HG03571 (cell line): ENCODE results near the gene TIGIT.

Experiments
- ATAC-seq: cut with Tn5 transposase; IDR thresholded peaks from one replicate; pipeline ENCODE4 v1.9.1; 2021; ENCODE audit not compliant: unreplicated experiment

Gene TIGIT

DNA sequence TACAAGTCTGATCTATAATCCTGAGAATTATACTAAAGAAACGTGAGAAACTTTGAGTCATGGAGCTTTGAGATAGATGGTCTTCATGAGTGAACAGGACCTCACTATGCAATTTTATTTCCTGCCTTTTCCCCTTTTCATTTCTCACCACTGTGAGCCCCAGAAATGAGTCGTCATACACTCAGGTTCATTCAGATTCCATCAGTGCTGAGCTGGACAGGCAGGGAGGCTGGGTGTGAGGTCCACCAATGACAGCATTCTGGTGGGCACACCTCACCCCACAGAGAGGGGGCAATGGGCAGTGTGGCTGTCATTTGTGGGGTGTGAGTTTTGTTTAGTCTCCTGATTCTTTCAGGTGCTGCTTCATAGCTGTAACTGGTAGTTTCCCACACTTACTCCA is 16.9 kb downstream of the TIGIT start:
- ATAC-seq = no peak

DNA sequence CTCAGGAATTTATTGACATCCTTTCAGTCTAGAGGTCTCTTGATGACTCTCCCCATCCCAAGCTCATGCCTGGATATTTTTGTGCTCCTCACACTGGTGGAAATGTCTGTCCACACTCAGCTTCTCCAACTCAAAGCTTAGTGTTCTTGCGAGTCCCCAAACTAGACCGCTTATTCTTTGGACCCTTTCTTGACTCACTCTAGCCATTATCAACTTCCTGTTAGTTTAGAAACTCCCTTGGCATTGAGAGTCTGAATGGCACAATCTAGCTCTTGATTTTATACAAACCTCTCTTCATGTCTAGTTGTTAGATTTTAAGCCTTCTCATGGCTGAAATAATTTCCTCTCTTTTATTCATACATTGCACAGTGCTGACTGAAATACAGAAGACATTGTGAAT is 19.6 kb downstream of the TIGIT start:
- no peak for ATAC-seq

DNA sequence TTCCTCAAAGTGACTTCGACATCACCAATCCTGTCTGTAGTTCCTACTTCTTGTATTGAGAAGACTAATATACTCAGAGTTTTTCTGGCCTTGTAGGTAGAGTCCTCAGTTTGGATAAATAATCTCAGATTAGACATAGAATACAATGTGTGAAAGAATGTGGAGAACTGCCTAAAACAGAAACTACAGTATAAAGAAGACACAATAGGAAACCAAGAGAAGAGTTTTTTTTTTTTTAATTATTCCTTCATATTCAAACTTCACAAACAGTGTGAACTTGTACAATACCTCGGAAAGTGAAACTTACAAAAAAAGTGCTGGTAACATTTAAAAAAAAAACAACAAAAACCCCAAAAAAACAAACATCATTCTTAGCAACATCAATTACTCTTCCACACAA is 20.5 kb downstream of the TIGIT start:
- ATAC-seq = no peak

- no peak for ATAC-seq
Observed at GRCh38 chr3:114318295-114318694, 24.5 kb downstream of the TIGIT start.

DNA sequence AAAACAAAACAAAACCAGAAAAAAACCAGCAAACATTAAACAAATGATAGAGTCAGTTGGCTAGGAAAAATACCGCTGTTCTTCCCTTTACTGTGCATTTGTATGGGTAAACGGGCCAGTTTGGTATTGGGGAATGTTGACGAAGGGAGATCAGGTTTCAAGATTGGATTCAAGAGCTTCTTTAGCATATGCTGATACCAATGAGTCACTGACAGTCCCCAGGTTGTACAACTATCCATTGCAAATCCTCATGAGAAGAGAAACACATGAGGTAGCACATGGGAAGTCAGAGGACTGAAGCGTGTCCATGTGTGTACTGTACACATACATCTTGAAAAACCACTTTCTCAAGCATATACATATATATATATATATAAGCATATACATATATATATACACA is 25.6 kb downstream of the TIGIT start:
- no peak for ATAC-seq

- ATAC-seq = no peak
Observed at GRCh38 chr3:114320246-114320645, 26.4 kb downstream of the TIGIT start.

- peak; percentile 71 for ATAC-seq
Observed at GRCh38 chr3:114323546-114324254, 29.9 kb downstream of the TIGIT start.

DNA sequence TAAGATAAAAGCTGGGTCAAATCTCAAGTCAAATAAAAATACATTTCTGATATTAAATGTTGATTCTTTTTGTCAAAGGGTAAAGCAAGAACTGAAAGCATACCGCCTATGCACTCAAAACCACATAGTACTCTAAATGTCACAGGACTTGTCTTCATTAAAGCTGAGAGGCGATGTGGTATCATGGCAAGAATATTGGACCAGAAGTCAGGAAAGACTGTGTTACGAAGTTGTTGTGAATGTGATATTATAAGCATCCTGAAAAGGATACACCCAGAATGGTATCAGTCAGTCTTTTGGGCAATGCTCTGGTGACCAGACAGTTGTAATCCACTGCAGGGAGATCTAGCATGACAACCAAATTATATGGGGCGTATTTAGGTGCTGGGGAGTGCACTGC is 33.8 kb downstream of the TIGIT start:
- no peak for ATAC-seq

DNA sequence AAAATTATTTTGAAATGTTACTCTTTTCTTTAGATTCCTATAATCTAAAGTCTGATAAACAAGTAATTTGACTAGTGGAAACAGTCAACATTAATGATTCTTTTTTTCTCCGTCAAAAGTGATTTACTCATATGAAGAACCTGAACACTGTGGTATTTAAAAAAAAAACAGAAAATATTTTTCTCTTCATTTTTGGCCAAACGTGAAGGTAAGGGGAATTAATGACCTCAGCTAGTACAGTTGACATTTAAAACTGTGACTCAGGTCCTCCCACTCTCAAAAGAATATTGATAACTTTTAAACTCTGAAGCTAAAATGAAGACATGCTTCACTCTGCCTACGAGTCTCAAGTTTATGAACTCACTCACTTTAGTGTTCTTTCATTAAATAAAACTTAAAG is 34.5 kb downstream of the TIGIT start:
- no peak for ATAC-seq

- no peak for ATAC-seq
Observed at GRCh38 chr3:114329823-114330222, 36.0 kb downstream of the TIGIT start.

- ATAC-seq = no peak
Observed at GRCh38 chr3:114331007-114331406, 37.2 kb downstream of the TIGIT start.

DNA sequence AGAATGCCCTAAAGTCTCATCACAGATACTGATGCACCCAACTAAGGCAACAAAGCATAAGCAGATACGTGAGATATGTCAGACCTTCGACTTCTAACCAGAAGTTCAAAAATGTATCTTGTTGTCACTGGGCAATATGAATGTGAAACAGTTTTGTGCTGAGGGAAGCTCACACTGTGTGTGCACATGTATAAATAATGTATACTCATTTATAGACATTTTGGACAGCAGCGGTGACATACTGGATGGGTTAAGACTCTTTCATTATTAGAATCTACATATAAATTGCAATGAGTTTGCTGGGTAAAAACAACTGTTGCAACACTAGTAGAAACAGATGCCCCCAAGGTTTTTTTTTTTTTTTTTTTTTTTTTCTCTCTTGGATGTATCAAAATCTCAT is 37.9 kb downstream of the TIGIT start:
- ATAC-seq = no peak

DNA sequence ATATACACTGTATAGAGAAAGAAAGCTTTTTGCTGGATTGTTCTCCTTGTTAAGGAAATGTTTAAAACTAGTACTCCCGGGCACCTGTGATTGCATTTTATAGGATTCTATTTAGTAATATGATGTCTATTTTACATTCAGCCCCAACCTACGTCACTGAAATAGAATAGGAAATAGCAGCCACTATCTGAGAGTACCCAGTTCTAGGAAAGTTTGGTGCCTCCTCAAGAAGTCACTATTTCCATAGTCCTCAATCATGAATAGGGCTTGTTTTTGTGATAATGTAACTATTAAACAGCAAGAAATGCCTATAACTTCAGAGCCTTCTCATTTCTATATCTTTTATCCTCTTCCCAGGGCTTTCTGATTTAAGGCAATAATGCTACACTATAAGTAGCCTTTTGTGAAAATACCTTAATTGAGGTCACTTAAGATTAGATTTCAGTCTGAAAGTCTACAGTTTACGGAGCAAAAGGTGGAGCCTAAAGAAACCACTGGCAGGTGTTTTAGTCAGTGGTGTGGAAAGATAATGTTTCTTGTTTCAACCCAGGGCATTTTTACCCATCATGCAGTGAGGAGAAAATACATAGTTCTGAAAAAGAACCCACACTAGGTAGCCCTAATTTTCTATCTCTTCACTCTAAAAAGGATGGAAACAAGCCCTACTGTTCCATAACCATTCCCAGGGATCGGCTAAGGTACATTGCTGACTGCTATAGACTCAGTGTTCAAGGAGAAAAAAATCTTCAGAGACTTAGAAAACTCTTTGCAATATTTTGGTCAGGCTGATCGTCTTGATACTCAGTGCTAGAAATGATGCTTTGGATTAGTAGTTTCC is 38.7 kb downstream of the TIGIT start:
- no peak for ATAC-seq

- ATAC-seq = no peak
Observed at GRCh38 chr3:114333180-114333922, 39.5 kb downstream of the TIGIT start.

- no peak for ATAC-seq
Observed at GRCh38 chr3:114333923-114334240, 40.1 kb downstream of the TIGIT start.

- ATAC-seq = no peak
Observed at GRCh38 chr3:114336122-114336697, 42.4 kb downstream of the TIGIT start.

- ATAC-seq = no peak
Observed at GRCh38 chr3:114336857-114337256, 43.0 kb downstream of the TIGIT start.

DNA sequence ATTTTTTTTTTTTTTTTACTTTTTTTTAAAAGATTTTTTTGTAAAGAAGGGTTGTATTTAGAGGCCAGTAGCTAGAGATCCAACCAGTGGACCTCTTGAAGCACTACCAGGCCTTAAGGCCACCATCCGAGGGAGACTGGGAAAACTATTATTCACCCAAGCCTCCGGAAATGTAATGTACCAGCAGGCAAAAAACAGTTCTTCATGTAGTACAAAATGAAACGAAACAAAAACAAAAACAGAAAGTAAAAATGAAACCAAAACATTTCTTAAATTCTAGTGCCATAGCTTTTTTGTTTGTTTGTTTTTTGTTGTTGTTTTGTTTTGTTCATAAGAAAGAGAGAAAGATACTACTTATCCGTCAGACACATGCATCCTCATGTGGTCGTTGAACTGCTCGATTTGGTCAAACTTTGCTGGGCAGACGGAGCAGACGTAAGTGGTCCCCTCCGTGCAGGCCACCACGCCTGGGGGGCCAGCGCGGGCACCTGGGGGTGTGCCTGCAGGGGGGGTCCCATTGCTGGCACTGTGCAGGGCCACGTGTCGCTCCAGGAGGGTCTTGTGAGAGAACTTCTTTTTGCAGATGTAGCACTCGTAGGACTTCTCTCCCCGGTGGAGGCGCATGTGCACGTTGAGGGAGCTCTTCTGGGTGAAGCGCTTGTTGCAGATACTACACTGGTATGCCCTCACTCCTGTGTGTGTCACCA is 45.0 kb downstream of the TIGIT start:
- no peak for ATAC-seq

DNA sequence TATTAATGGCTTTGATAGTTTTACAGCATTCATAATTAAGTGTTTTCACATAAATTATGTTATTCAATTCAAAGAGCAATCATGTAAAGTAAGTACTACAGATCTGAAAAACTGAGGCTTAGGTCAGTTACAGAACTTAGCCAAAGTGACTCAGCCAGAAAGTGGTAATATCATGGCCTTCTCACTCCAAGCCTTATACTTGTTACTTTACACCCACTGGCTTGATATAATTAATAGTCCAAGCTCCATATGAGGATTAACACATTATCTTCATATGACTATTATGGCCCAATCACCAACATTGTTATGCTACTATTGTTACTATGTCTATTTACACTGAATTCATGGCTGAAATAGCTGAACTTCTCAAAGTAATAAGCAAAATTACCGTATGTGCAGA is 50.7 kb downstream of the TIGIT start:
- no peak for ATAC-seq

- ATAC-seq = no peak
Observed at GRCh38 chr3:114350271-114350670, 56.4 kb downstream of the TIGIT start.

- ATAC-seq = no peak
Observed at GRCh38 chr3:114350690-114351089, 56.9 kb downstream of the TIGIT start.
